Tibial nerve (tissue), 4 donors: ENCODE results near the gene GRM8.

Experiments
- EP300 ChIP-seq, 2 donors: sonication (generic); formaldehyde crosslinking; IDR thresholded peaks; one replicate each; pipeline ENCODE4 v1.6.1; 2017; ENCODE audit warnings: antibody characterized with exemption in 2 of 2, mild to moderate bottlenecking in 1 of 2
- POLR2A ChIP-seq, 2 donors: fragments of 450-650 bp; IDR thresholded peaks; one replicate each; pipeline ENCODE4 v1.6.1; 2017; ENCODE audit warnings: antibody characterized with exemption in 2 of 2, mild to moderate bottlenecking in 2 of 2, moderate library complexity in 2 of 2
- TF ChIP-seq, protein P1 (sequence below), 5 experiments: fragments of 200-600 bp in 3 of 5; fragments of 450-650 bp in 2 of 5; sonication (generic) in 3 of 5; IDR thresholded peaks; one replicate each; pipeline ENCODE4 v1.5.1; 2016 to 2019; ENCODE audit warnings: antibody characterized with exemption in 5 of 5, mild to moderate bottlenecking in 3 of 5, moderate library complexity in 2 of 5

DNA sequence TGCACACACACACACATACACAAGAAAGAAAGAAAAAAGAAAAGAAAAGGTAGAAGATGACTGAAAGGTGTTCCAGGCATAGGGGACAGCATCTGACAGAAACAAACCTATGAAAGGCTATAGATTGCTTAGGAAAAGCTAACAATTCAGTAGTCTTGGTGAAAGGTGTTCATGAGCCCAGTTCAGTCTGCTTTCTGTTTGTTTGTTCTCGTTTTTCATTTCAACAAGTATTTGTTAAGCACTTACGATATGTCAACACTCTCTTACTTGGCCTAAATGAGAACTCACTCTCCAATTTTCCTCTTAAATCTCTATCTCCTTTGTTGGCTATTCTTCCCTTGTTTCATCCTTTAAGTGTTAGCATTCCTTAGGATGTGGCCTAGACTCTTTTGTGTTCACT is 133.2 kb downstream of the GRM8 start:
- TF ChIP-seq EP300 (IDR thresholded peaks at IDR 0.05): no peak
- TF ChIP-seq POLR2A (IDR thresholded peaks at IDR 0.05): no peak
- TF ChIP-seq, protein P1, sequence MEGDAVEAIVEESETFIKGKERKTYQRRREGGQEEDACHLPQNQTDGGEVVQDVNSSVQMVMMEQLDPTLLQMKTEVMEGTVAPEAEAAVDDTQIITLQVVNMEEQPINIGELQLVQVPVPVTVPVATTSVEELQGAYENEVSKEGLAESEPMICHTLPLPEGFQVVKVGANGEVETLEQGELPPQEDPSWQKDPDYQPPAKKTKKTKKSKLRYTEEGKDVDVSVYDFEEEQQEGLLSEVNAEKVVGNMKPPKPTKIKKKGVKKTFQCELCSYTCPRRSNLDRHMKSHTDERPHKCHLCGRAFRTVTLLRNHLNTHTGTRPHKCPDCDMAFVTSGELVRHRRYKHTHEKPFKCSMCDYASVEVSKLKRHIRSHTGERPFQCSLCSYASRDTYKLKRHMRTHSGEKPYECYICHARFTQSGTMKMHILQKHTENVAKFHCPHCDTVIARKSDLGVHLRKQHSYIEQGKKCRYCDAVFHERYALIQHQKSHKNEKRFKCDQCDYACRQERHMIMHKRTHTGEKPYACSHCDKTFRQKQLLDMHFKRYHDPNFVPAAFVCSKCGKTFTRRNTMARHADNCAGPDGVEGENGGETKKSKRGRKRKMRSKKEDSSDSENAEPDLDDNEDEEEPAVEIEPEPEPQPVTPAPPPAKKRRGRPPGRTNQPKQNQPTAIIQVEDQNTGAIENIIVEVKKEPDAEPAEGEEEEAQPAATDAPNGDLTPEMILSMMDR (IDR thresholded peaks at IDR 0.05): no peak
